ENCODE measurements around the gene PCID2.

PCID2 gene

GRCh38 chr13:113149711-113150549 lies 58.5 kb downstream of the PCID2 start:
- no peak for TF ChIP-seq CTCF (IDR thresholded peaks at IDR 0.05; ENCODE audit: insufficient read depth, low read depth, low read length, missing control alignments)
- DNase-seq (ENCODE audit: low read depth), result no peak
- no peak overlapping the region for H3K4me3 ChIP-seq (ENCODE audit: low read length)

GRCh38 chr13:113148940-113149503 lies 59.4 kb downstream of the PCID2 start:
- no peak for TF ChIP-seq CTCF (IDR thresholded peaks at IDR 0.05; ENCODE audit: insufficient read depth, low read depth, low read length, missing control alignments)
- no peak overlapping the region for H3K4me3 ChIP-seq (ENCODE audit: low read length)
- DNase-seq (ENCODE audit: low read depth), result no peak

- TF ChIP-seq CTCF (IDR thresholded peaks at IDR 0.05; ENCODE audit: insufficient read depth, low read depth, low read length, missing control alignments), result no peak
- H3K4me3 ChIP-seq (ENCODE audit: low read length), result no peak overlapping the region
- no peak for DNase-seq (ENCODE audit: low read depth)
Measured at GRCh38 chr13:113148407-113148806, 60.1 kb downstream of the PCID2 start.

GRCh38 chr13:113147206-113147605 lies 61.3 kb downstream of the PCID2 start:
- no peak for TF ChIP-seq CTCF (IDR thresholded peaks at IDR 0.05; ENCODE audit: insufficient read depth, low read depth, low read length, missing control alignments)
- H3K4me3 ChIP-seq (ENCODE audit: low read length), result no peak overlapping the region
- DNase-seq (ENCODE audit: low read depth), result no peak

- H3K4me3 ChIP-seq (ENCODE audit: low read length), result no peak overlapping the region
- no peak for DNase-seq (ENCODE audit: low read depth)
Measured at GRCh38 chr13:113146750-113147149, 61.7 kb downstream of the PCID2 start.

GRCh38 chr13:113145911-113146598 lies 62.4 kb downstream of the PCID2 start:
- TF ChIP-seq CTCF (IDR thresholded peaks at IDR 0.05; ENCODE audit: insufficient read depth, low read depth, low read length, missing control alignments), result no peak
- no peak for DNase-seq (ENCODE audit: low read depth)
- no peak overlapping the region for H3K4me3 ChIP-seq (ENCODE audit: low read length)

More at GRCh38 chr13:113146750-113147149, 61.7 kb downstream of the PCID2 start:
- no peak for TF ChIP-seq CTCF (IDR thresholded peaks at IDR 0.05; ENCODE audit: insufficient read depth, low read depth, low read length, missing control alignments)

Data from epithelial cell of esophagus (primary cell).